ENCODE measurements around the gene TRIM17. TPM values are rescaled to one million over a fixed set of nuclear protein-coding genes. Genes with fewer than 3 reads are reported as not detected.
A peak's percentile ranks its signal among the peaks of the same experiment; 100 is the strongest.

The TRIM17 gene
- total and polyA plus RNA-seq, 2 of the 8 experiments (the other 6 are each of a cell fraction or from before 2014, with no cell fraction given), result 1.1 to 2.2 TPM

GRCh38 chr1:228459091-228459993 is 42.7 kb upstream of the TRIM17 start (continued):
- TF ChIP-seq RNF2 (IDR thresholded peaks at IDR 0.05; ENCODE audit: borderline replicate concordance, low read depth, low read length, missing control alignments, poor library complexity, severe bottlenecking) (no peak), RBBP5 (IDR thresholded peaks at IDR 0.05; ENCODE audit: borderline replicate concordance, low read depth, low read length) (no peak), POU5F1 (IDR thresholded peaks at IDR 0.05; ENCODE audit: low read depth, low read length) (0 out of 2 replicates have a peak, but pooled peaks have one; percentile 4), BCL11A (IDR thresholded peaks at IDR 0.05; ENCODE audit: low read depth in 2 of 2, low read length in 2 of 2) (no peak), CREB1 (IDR thresholded peaks at IDR 0.05) (peak; percentile 67), CTCF (IDR thresholded peaks at IDR 0.05; ENCODE audit: control extremely low read depth in 1 of 3, insufficient read depth in 1 of 3, low read depth in 1 of 3, low read length in 3 of 3) (peak; percentile 58 to 82 (median 80)), SP1 (IDR thresholded peaks at IDR 0.05; ENCODE audit: low read depth, low read length) (no peak), MAX (IDR thresholded peaks at IDR 0.05) (peak; percentile 48; the same call in 1 of the 2 replicates), POLR2A (IDR thresholded peaks at IDR 0.05; ENCODE audit: control extremely low read depth in 1 of 2, low read depth in 2 of 2, low read length in 2 of 2) (peak in 1 of 2 experiments; percentile 51; a peak in 2 of 3 replicates), BACH1 (IDR thresholded peaks at IDR 0.05; ENCODE audit: low read length) (no peak), RAD21 (IDR thresholded peaks at IDR 0.05 in 1 of 2, conservative IDR thresholded peaks at IDR 0.05 in 1 of 2; ENCODE audit: low read depth in 2 of 2, low read length in 2 of 2) (peak; percentile 13 to 41; a peak in 3 of 4 replicates), FOSL1 (IDR thresholded peaks at IDR 0.05; ENCODE audit: insufficient read depth, low read depth, low read length) (no peak), CHD2 (IDR thresholded peaks at IDR 0.05; ENCODE audit: low read length) (no peak), SUZ12 (IDR thresholded peaks at IDR 0.05; ENCODE audit: low read length) (no peak), ASH2L (IDR thresholded peaks at IDR 0.05; ENCODE audit: low read length) (no peak), JUND (IDR thresholded peaks at IDR 0.05; ENCODE audit: low read length) (no peak), RFX5 (IDR thresholded peaks at IDR 0.05; ENCODE audit: borderline replicate concordance, low read depth, low read length) (no peak), CEBPB (IDR thresholded peaks at IDR 0.05; ENCODE audit: low read depth, low read length) (peak; percentile 82), NANOG (IDR thresholded peaks at IDR 0.05; ENCODE audit: insufficient read depth, low read depth, low read length, poor library complexity, severe bottlenecking) (no peak)
